Measurements from ENCODE around the gene NAXE. TPM values are rescaled to one million over a fixed set of nuclear protein-coding genes. Genes with fewer than 3 reads are reported as not detected.
"Not testable (repeated sequence)": the region's sequence is repeated elsewhere in the genome, so short reads cannot be mapped to it uniquely, and the experiment has no call there.

The NAXE gene
- polyA plus RNA-seq, 1 experiment: 63.3 TPM

DNA sequence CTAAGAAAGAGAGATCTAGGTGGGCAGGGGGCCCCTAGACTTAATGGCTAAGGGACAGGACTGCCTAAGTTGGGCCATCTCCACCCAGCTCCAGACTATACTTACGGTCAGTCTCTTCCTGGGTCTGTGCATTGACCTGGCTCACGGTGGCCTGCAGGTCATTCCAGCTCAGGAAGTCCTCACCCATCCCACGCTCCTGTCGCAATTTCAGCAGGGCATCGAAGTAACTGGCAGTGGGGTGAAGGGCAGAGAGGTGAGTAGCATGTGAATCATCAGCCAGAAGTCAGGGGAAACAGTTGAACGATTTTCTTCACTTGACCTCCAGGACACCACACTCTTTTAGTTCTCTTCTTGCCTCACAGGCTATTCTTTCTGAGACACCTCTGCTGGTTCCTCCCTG, 39.7 kb upstream of the NAXE start:
- ChIA-PET POLR2A (no interaction called here), CTCF (interaction anchor here (2.4 kb wide), 1 partner anchor 10 kb away, joined by 8 read pairs; no protein-coding TSS in a partner anchor)
- Histone ChIP-seq H3K27me3 (ENCODE audit: control insufficient read depth, insufficient read depth, low read length) (no peaks in the 10 kb centered on the region), H3K36me3 (ENCODE audit: control insufficient read depth, insufficient read depth, low read length) (peaks cover 4% of the 10 kb centered on the region), H3K4me3 (ENCODE audit: low read depth, low read length) (no peak overlapping the region)
- TF ChIP-seq, protein P1, sequence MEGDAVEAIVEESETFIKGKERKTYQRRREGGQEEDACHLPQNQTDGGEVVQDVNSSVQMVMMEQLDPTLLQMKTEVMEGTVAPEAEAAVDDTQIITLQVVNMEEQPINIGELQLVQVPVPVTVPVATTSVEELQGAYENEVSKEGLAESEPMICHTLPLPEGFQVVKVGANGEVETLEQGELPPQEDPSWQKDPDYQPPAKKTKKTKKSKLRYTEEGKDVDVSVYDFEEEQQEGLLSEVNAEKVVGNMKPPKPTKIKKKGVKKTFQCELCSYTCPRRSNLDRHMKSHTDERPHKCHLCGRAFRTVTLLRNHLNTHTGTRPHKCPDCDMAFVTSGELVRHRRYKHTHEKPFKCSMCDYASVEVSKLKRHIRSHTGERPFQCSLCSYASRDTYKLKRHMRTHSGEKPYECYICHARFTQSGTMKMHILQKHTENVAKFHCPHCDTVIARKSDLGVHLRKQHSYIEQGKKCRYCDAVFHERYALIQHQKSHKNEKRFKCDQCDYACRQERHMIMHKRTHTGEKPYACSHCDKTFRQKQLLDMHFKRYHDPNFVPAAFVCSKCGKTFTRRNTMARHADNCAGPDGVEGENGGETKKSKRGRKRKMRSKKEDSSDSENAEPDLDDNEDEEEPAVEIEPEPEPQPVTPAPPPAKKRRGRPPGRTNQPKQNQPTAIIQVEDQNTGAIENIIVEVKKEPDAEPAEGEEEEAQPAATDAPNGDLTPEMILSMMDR (IDR thresholded peaks at IDR 0.05; ENCODE audit: insufficient read depth, low read depth, low read length): no peak
- no peak for DNase-seq (ENCODE audit: low read depth)

DNA sequence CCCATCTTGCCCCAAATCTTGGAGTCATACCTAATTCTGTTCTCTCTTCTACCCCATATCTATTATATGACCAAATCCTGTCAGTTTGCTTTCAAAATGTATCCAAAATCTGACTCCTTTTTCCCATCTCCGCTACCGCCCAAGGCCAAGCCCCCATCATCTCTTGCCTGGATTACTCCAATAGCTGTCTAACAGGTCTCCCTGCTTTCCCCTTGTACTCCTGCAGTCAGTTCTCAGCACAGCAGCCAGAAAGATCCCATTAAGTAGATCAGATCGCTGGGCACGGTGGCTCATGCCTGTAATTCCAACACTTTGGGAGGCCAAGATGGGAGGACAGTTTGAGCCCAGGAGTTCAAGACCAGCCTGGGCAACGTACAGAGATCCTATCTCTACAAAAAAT, 39.1 kb upstream of the NAXE start:
- Histone ChIP-seq H3K27me3 (ENCODE audit: control insufficient read depth, insufficient read depth, low read length) (no peaks in the 10 kb centered on the region), H3K4me3 (ENCODE audit: low read depth, low read length) (no peak overlapping the region), H3K36me3 (ENCODE audit: control insufficient read depth, insufficient read depth, low read length) (peaks cover 4% of the 10 kb centered on the region)
- no peak for DNase-seq (ENCODE audit: low read depth)
- ChIA-PET CTCF (interaction anchor here (1.1 to 2.4 kb wide), 2 partner anchors 10 to 72 kb away, joined by 3 to 8 read pairs; no protein-coding TSS in a partner anchor), POLR2A (no interaction called here)
- TF ChIP-seq, protein P1 (IDR thresholded peaks at IDR 0.05; ENCODE audit: insufficient read depth, low read depth, low read length): no peak

DNA sequence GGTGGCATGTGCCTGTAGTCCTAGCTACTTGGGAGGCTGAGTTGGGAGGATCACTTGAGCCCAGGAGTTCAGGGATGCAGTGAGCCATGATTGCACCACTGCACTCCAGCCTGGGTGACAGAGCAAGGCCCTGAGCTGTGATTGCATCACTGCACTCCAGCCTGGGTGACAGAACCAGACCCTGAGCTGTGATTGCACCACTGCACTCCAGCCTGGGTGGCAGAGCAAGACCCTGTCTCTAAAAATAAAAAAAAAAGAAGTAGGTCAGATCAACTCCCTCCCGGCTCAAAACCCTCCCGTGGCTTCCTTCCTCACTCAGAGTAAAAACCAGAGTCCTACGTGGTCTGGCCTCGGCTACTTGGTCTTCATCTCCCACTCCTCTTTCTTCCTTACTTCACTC, 38.6 kb upstream of the NAXE start:
- H3K4me3 ChIP-seq (ENCODE audit: low read depth, low read length); H3K27me3 ChIP-seq (ENCODE audit: control insufficient read depth, insufficient read depth, low read length); DNase-seq (ENCODE audit: low read depth); H3K36me3 ChIP-seq (ENCODE audit: control insufficient read depth, insufficient read depth, low read length); POLR2A ChIA-PET: not testable (repeated sequence)
- CTCF ChIA-PET: interaction anchor here (1.1 to 2.4 kb wide), 2 partner anchors 11 to 72 kb away, joined by 3 to 8 read pairs; no protein-coding TSS in a partner anchor

DNA sequence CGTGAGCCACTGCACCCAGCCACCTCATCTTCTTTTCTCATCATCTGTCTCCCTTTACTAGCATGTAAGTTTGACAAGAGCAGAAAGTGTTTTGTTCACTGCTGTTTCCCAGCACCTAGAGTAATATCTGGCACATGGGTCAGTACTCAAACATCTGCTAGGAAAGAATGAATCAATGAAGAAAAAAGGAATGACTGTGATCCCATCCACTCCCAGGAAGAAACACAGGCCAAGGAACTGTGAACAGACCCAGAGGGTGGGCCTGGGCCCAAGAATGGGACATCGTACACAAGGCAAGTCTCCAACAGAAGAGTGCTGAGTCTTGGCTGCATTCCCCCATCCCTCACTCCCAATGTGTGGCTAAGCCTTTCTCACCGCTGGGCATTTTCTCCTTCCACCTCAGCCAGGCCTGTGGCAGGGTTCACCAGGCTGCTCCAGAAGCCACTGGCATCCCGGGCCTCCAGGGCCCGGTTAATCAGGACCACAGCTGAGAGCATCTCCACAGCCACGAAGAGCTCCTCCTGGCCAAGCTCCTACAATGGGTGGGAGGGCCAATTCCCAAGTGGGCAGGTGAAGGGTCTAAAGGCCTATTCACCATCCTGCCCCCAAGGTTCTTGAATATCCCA, 37.6 kb upstream of the NAXE start:
- no peaks in the 10 kb centered on the region for H3K27me3 ChIP-seq (ENCODE audit: control insufficient read depth, insufficient read depth, low read length)
- DNase-seq (ENCODE audit: low read depth): no peak
- no peak overlapping the region for H3K4me3 ChIP-seq (ENCODE audit: low read depth, low read length)
- H3K36me3 ChIP-seq (ENCODE audit: control insufficient read depth, insufficient read depth, low read length): peaks cover 4% of the 10 kb centered on the region
- POLR2A ChIA-PET: no interaction called here
- TF ChIP-seq, protein P1 (IDR thresholded peaks at IDR 0.05; ENCODE audit: insufficient read depth, low read depth, low read length): no peak
- CTCF ChIA-PET: interaction anchor here (1.5 kb wide), 1 partner anchor 108 kb away, joined by 4 read pairs; no protein-coding TSS in a partner anchor

DNA sequence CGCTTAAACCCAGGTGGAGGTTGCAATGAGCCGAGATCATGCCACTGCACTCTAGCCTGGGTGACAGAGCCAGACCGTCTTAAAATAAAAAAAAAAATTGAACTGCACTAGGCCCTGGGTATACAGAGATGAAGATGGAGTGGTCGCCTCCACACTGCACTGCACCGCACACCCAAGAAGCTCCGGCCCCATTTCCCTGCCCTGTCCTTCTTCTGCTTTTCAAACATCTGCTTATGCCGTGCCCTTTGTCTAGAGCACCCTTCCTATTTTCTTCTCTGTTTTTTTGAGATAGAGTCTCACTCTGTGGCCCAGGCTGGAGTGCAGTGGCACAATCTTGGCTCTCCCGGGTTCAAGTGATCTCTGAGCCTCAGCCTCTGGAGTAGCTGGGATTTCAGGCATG, 36.6 kb upstream of the NAXE start:
- ChIA-PET CTCF (interaction anchor here (1.5 kb wide), 1 partner anchor 109 kb away, joined by 4 read pairs; no protein-coding TSS in a partner anchor), POLR2A (no interaction called here)
- Histone ChIP-seq H3K36me3 (ENCODE audit: control insufficient read depth, insufficient read depth, low read length) (peaks cover 2% of the 10 kb centered on the region; the same call in 1 of the 2 replicates), H3K27me3 (ENCODE audit: control insufficient read depth, insufficient read depth, low read length) (no peaks in the 10 kb centered on the region), H3K4me3 (ENCODE audit: low read depth, low read length) (no peak overlapping the region)
- TF ChIP-seq, protein P1 (IDR thresholded peaks at IDR 0.05; ENCODE audit: insufficient read depth, low read depth, low read length): no peak
- no peak for DNase-seq (ENCODE audit: low read depth)

DNA sequence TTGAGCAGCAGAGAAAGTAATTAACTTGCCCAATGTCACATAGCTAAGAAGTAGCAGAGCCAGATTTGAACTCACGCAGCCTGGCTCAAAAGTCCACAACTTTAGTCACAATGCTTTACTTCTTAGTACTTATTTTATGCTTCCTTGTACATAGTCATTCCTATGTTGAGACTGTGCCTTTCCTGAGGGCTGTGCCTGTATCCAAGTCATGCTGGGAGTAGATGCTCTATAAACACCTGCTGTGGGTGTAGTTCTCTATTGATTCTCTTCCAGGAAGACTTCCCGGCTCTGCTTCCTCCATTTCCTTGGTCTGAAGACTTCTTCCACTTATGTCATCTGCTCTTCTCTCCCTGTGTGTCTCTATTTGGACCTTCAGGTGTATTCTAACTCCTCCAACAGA, 35.9 kb upstream of the NAXE start:
- TF ChIP-seq, protein P1 (IDR thresholded peaks at IDR 0.05; ENCODE audit: insufficient read depth, low read depth, low read length): no peak
- POLR2A ChIA-PET: no interaction called here
- no peak for DNase-seq (ENCODE audit: low read depth)
- no peak overlapping the region for H3K4me3 ChIP-seq (ENCODE audit: low read depth, low read length)
- H3K36me3 ChIP-seq (ENCODE audit: control insufficient read depth, insufficient read depth, low read length): peaks cover 3% of the 10 kb centered on the region
- CTCF ChIA-PET: interaction anchor here (0.7 kb wide), 1 partner anchor 1218 kb away, joined by 3 read pairs; no protein-coding TSS in a partner anchor
- no peaks in the 10 kb centered on the region for H3K27me3 ChIP-seq (ENCODE audit: control insufficient read depth, insufficient read depth, low read length)
